Activated CD4-positive, alpha-beta T cell treated with anti-CD3 and anti-CD28 coated beads, Interleukin-2, amount 50 U/mL, for 24 hours (primary cell): ENCODE results near the gene NAXE.
"Not testable (repeated sequence)": the region's sequence is repeated elsewhere in the genome, so short reads cannot be mapped to it uniquely, and the experiment has no call there.

ENCODE experiments used
- DNase-seq, 2 donors: peaks; one replicate each; pipeline ENCODE4 v3.0.0-alpha.2; 2020; ENCODE audit warnings: low read depth in 1 of 2, low spot score in 1 of 2

The NAXE gene

GRCh38 chr1:156622581-156623297, 31.2 kb downstream of the NAXE start:
- DNase-seq, result no peak

GRCh38 chr1:156623946-156624813, 32.6 kb downstream of the NAXE start:
- no peak for DNase-seq

GRCh38 chr1:156624814-156625435, 33.3 kb downstream of the NAXE start:
- no peak for DNase-seq

GRCh38 chr1:156625436-156626078, 34.0 kb downstream of the NAXE start:
- DNase-seq, result peak; percentile 36 to 49

GRCh38 chr1:156626079-156626438, 34.5 kb downstream of the NAXE start:
- no peak for DNase-seq

GRCh38 chr1:156627313-156627880, 35.8 kb downstream of the NAXE start:
- no peak for DNase-seq

- no peak for DNase-seq
These were observed 38.4 kb downstream of the NAXE start for GRCh38 chr1:156629823-156630449.

- not testable (repeated sequence) for DNase-seq
These were observed 39.6 kb downstream of the NAXE start for GRCh38 chr1:156631152-156631551.

GRCh38 chr1:156632355-156632754, 40.8 kb downstream of the NAXE start:
- DNase-seq, result no peak

- DNase-seq, result no peak
These were observed 46.8 kb downstream of the NAXE start for GRCh38 chr1:156638189-156638985.

- no peak for DNase-seq
These were observed 48.1 kb downstream of the NAXE start for GRCh38 chr1:156639601-156640101.

- no peak for DNase-seq
These were observed 49.5 kb downstream of the NAXE start for GRCh38 chr1:156640842-156641706.

GRCh38 chr1:156641761-156642264, 50.2 kb downstream of the NAXE start, which contains the start of gene BCAN:
TSS of gene BCAN (plus strand) at chr1:156642117. CDS start at chr1:156646055, 3,938 bp downstream.
- no peak for DNase-seq

GRCh38 chr1:156642265-156643048, 50.9 kb downstream of the NAXE start:
- DNase-seq, result no peak

GRCh38 chr1:156643049-156643777, 51.6 kb downstream of the NAXE start:
- no peak for DNase-seq

GRCh38 chr1:156643778-156644092, 52.2 kb downstream of the NAXE start:
- no peak for DNase-seq
